ENCODE measurements around the gene CEP120. TPM values are rescaled to one million over a fixed set of nuclear protein-coding genes. Genes with fewer than 3 reads are reported as not detected.
"Not testable (repeated sequence)": the region's sequence is repeated elsewhere in the genome, so short reads cannot be mapped to it uniquely, and the experiment has no call there.

Gene CEP120
- total RNA-seq (2014; rRNA removed; shearing (Covaris generic)), result 33.6 and 37.0 TPM in 2 replicates
- 23.2 and 31.8 TPM in 2 replicates for polyA plus RNA-seq (2014; cell fraction: nucleus; rRNA removed)

DNA sequence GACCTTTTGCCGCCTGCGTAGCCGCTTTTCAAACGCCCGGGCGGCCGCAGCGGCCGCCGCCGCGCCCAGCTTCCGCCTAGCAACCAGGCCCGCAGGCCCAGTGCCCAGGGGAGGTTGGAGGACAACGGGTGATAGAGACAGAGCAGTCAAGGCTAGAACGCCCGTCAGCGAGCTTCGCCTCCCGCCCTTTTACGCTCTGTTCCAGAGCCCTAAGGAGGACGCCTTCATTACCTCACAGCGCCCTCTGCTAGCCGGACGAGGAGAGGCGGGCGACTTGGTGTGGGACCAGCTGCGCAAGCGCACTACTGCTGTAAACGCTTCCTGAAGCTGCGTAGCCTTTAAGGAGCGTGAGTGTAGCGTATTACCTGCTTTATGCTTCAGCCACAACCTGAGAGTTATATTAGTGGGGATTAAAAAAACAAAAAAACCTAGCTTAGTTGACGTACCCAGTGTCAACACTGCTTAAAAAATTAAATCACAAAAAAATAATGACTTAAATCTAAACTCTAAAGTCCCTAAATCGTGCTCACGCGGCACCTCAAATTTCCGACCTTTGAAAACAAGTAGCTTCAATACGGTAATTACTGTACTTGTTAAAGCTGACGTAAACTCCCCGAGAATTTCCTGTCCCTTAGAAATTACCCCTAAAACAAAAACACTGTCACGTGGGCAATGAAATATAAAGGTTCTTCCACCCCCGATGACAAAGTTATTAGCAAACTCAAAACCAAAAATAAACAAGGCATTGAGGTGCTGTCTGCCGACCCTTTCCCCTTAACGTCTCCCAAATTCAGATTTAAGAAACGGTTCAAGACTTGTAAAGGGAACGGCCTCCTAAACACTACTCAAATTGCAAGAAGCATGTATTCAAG is at the start of gene CEP120:
Gene CEP120 (minus strand): TSS at position 126 of the 872 bp plus-strand sequence. CDS start 405 bp downstream, outside the sequence.
- DNase-seq (ENCODE audit: extremely low read depth, low read depth), result peak; percentile 100

DNA sequence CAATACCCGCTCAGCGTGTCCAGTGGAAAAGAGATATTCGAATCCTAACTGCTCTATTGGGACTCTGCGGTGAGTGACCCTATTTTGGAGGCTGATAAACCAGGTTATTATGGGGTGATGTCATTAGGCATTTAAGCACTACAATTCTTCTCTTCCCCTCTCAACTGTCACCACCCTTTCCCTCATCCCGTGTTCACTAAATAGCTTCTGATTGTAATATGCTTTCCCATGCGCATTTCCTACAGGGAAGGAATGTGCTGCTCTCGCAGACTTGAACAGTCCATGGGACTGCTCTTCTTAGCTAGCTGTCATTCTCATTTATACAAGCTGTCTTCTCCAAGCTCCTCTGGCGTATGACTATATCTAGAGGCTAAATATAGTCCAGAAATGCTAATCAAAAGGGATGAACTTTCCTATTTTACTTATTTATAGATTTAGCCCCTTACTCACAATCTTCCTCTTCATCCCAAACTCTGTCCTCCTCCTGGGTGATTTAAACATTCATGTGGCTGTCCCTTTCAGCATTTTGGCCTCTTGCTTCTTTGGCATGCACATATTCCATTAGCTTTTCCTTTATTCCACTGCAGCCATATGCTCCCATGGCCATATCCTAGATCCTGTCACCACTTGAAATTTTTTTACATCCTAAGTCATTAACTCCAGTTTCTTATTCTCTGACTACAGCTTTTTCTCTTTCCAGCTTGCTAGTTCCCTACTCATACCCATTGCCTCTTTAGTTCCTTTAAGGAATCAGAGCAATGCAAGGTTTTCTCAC is 49.1 kb upstream of the CEP120 start:
- no peak for DNase-seq (ENCODE audit: extremely low read depth, low read depth)

DNA sequence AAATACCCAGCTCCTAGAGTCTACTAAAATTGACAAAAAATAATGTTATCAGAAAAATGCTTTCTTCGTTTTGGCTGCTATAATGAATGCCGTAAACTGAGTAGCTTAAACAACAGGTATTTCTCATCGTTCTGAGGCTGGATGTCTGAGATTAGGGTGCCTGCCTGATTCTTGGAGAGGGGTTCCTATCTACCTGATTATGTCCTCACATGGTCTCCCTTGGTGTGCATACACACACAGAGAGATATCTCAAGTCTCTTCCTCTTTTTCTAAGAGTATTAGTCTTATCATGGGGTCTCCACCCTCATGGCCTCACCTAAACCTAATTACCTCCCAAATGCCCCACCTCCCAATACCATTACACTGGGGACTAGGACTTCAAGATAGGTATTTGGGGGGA is 48.2 kb upstream of the CEP120 start:
- no peak for DNase-seq (ENCODE audit: extremely low read depth, low read depth)

DNA sequence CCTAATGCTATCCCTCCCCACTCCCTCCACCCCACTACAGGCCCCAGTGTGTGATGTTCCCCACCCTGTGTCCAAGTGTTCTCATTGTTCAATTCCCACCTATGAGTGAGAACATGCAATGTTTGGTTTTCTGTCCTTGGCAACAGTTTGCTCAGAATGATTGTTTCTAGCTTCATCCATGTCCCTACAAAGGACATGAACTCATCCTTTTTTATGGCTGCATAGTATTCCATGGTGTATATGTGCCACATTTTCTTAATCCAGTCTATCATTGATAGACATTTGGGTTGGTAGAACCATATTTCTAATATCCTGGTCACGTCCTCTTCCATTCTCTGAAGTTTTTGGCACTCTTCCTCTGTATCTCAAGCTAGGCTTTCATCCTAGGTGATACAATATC is 43.6 kb upstream of the CEP120 start:
- DNase-seq (ENCODE audit: extremely low read depth, low read depth), result not testable (repeated sequence)

DNA sequence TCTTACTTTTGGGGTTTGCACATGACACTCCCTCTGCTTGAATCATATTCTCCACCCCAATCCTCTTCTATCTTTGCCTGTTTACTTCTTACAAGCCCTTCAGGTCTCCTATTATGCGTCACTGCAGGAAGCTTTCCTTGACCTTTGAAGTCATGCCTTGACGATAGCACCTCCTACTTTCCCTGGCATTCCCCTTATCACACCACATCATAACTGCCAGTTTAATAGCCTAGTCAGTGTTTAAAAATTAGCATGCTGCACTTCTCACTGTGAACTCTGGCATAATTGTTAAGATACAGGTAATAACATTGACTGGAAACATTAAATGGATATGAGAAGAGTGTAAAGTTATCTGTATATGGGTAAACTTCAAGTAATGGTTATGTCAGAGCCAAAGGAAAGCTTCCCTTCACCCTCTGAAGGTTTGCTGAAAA is 37.1 kb upstream of the CEP120 start:
- peak; percentile 44 for DNase-seq (ENCODE audit: extremely low read depth, low read depth)

DNA sequence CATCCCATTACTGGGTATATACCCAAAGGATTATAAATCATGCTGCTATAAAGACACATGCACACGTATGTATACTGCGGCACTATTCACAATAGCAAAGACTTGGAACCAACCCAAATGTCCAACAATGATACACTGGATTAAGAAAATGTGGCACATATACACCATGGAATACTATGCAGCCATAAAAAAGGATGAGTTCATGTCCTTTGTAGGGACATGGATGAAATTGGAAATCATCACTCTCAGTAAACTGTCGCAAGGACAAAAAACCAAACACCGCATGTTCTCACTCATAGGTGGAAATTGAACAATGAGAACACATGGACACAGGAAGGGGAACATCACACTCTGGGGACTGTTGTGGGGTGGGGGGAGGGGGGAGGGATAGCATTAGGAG is 35.8 kb upstream of the CEP120 start:
- DNase-seq (ENCODE audit: extremely low read depth, low read depth), result not testable (repeated sequence)

DNA sequence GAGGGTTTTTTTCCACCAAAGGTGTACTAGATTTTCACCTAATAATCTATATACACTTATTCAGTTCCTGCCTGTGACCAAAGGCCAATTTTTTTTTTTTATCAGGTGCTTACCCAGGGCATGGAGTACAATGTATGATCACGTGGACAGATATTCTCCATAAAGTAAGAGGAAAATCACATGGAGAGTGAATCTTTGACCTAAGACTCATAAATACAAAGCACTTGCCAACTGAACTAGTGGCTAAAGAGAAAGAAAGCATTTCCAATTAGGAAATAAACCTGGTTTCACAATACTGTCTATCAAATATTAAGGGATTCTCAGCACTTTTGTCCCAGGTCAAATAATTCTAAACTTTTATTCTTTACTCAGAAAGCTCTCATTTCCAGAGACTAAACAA is 33.0 kb upstream of the CEP120 start:
- no peak for DNase-seq (ENCODE audit: extremely low read depth, low read depth)

DNA sequence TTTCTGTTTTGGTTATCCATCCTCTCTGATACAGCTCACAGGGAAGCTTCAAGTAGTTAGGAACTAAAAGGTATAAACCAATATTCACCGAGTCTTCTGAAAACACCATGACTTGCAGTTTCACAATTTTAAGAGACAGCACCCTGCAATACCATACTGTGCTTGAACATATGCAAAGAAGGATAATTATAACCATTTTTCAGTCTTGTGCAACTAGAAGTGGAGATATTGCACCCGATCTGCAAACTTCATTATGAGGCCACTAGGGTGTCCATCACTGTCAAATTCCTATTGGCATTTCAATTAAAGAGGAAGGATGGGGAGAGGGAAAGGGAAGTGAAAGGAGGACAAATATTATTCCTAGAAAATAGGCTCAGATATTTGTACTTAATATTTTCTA is 32.4 kb upstream of the CEP120 start:
- DNase-seq (ENCODE audit: extremely low read depth, low read depth), result no peak

DNA sequence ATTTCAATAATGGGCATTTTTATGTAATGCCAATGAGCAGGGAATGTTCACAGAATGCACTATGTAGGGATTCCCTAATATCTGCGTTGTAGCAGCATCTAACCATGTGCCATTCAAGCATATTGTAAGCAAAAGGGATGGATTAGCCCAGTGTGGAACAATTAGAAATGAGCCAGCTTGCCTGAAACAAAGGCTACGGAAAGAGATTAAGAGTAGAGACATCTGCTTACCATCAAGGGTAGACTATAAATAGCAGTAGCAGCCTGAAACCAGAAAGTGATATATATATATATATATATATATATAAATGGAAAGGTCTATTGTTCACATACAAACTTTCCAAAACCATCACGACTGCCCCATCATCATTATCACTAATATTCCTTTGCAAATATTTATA is 31.9 kb upstream of the CEP120 start:
- DNase-seq (ENCODE audit: extremely low read depth, low read depth), result no peak

DNA sequence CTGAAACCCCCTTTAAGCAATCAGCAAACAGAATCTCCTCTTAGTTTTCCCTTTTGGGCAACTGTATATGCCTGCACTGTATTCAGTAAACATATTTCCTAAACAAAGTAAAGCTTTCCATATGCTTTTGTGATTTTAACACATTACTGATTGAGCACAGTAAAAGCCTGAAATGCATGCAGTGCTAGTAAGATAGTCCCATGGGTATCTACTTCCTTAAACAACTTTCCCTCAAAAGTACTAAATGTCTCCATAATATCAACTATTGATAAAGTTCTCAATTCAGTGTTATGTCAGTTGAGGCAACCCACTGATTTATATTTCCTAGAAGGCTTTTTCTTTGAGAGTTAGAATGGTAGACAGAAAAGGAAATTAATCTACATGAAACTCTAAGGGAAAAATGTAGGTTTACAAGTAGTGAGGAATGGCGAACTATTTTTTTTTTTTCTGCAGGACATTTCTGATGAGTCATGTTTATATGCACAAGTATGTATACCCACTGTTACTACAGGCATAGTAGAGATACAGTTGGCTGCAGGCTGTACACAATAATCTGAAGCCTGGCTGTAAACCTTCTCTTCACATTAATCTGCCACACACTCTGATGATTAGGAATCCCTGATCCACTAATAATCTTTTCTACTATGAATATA is 31.2 kb upstream of the CEP120 start:
- DNase-seq (ENCODE audit: extremely low read depth, low read depth), result no peak

DNA sequence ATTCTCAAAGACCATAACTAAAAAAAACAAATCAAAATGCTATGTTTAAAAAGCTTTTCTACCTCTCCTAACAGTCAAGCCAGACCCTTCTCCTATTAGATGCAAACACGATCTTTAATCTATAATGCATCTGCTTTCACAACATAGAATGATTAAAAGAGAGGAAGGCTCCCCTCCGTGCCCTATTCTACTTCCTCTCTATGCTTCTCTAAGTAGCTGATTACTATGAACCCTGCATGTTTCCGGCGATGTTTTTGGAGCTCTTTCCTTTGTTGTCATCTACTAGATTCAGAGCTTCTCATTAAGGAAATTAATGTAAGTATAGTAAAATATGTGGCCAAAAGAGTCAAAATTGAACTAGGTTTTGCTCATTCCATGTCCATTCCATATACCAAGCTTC is 29.2 kb upstream of the CEP120 start:
- DNase-seq (ENCODE audit: extremely low read depth, low read depth), result no peak

DNA sequence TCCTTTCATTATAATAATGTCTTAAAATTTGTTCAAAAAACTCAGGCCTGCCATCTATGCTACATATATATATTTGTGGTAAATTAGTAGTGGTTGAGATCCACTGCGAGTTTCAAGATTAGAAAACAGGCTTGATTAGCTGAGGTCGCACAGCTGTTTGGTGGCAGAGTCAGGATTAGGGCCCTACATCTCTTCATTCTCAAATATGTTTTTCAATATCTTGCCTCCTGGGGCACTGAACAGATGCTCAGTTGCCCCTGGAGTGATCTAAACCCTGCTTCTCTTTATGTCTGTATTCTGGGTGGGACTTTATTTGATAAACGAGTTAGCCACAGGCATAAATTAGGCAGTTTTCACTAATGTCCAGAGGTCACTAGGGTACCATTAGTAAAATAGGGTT is 27.8 kb upstream of the CEP120 start:
- no peak for DNase-seq (ENCODE audit: extremely low read depth, low read depth)

DNA sequence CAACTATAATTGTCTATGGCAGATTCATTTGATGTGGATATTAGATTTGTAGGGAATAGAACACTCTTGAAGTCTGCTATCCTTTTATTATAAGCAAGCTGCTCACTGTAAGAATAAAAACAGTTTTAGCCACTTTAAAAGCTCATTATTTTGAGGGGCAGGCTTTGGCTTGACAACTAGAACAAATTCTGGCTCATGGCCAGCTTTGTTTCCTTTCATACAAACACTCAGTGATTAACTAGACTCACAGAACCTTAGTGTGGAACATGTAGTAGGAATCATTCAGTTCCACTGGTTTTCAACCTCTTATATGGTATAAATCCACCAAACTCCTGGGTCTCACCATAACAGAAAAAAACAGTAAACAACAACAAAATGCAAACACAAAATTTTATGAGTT is 27.4 kb upstream of the CEP120 start:
- DNase-seq (ENCODE audit: extremely low read depth, low read depth), result no peak

DNA sequence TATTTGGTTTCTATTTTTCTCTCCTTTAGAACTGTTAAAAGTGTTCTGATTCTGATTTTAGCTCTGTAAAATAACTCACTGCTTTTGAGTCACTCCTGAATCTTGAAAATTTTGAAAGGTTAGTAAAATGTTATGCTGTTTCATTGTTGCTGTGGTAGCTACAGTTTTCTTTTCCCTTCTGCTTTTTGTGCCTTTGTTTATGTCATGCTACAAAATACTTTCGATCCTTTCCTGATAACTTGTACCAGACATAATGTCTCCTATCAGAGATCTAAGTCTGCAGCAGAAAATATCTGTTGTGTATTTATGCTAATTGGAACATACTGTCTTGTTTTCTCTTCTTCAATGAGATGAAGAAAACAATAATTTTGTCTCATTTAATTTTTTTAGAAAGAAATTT is 26.9 kb upstream of the CEP120 start:
- no peak for DNase-seq (ENCODE audit: extremely low read depth, low read depth)

DNA sequence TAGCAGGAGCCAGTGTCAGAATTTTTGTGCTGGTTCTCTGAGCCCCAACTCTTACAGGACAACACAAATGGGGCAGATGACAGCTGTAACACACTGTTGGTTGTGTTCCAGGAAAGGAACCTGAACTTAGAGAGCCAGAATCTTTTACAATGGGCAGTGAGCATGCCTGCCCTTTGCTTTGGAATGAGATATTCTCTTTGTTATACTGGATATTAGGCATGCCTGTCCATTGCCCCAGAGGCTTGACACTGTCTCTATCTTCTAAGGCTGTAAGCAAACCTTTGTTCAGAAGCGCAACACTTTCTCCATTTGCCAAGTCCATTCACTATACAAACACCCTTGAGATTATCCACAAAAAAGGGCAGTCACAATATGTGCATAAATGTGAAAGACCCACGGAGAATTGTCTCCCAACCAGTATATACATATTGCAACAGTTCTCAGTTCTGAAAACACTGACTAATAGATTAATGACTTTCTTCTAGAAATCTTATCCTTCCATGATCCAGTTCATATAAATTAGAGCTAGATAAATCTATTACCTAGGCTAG is 26.3 kb upstream of the CEP120 start:
- DNase-seq (ENCODE audit: extremely low read depth, low read depth), result no peak

DNA sequence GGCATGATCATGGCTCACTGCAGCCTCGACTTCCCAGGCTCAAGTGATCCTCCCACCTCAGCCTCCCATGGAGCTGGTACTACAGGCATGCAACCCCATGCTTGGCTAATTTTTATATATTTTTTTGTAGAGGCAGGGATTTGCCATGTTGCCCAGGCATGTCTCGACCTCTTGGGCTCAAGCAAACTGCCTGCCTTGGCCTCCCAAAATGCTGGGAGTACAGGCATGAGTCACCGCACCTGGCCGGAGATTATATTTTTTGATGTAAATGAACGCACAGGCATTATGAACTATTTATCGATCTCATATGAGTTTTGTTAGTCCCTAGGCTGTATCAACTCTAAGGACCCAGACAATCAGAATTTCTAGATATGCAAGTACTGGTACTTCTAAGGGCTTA is 25.5 kb upstream of the CEP120 start:
- DNase-seq (ENCODE audit: extremely low read depth, low read depth), result no peak

DNA sequence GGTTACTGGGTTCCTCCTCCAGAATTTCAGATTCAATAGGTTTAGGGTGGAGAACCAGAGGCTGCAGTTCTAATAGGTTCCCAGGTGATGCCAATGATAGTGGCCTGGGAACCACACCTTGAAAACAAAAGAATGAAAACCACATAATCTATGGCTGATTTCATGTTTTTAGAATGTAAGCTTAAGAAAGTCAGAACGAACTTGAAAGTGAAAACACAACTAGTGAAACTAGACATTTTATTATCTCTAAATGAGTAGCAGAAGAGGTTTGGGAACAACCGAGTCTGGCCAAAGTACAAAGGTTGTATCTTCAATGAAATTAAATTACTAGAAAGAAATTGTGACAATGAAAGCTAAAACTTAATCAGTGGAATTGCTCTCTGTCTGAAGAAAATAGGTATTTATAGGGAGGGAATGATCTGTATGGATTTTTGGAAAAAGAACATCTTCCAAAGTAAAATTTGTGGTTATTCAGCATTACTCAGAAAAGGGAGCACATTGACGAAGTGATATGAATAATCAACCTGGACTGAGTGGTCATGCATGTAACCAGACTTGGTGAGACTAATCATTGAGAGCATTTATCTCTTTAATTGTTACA is 24.9 kb upstream of the CEP120 start:
- no peak for DNase-seq (ENCODE audit: extremely low read depth, low read depth)

DNA sequence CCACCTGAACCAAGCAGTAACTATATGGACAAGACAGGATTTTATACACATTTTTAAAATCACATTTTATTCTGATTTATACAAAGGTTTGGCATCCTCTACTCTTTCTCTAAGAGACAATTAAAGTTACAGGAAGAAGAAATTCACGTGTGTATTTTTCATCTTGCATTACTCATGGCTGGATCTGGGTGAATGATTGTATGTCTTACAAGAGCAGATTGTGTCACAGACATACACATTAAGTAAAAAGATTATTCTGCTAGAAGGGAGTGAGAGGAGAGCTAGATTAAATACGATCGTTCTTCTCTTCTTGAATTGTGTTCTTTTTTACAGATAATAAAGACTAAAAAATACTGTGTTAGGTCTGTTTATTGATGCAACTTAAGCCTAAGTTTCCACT is 20.8 kb upstream of the CEP120 start:
- no peak for DNase-seq (ENCODE audit: extremely low read depth, low read depth)

DNA sequence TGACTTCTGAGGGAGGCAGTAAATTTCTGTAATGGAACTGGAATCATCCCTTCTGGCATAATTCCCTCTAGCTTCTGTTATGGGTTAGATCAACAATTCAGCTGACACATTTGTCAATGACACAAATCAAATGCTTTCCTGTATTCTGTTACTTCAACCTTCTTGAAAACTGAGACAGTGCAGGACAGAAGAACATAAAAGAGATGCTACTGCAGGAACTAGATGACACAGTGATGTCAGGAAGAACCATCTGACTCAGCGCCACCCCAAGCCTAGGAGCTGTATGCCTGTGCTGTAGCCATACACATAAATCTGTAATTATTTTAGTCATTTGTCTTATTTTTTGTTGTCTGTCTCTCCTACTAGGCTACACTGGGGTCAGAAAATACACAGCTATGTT is 18.2 kb upstream of the CEP120 start:
- no peak for DNase-seq (ENCODE audit: extremely low read depth, low read depth)

DNA sequence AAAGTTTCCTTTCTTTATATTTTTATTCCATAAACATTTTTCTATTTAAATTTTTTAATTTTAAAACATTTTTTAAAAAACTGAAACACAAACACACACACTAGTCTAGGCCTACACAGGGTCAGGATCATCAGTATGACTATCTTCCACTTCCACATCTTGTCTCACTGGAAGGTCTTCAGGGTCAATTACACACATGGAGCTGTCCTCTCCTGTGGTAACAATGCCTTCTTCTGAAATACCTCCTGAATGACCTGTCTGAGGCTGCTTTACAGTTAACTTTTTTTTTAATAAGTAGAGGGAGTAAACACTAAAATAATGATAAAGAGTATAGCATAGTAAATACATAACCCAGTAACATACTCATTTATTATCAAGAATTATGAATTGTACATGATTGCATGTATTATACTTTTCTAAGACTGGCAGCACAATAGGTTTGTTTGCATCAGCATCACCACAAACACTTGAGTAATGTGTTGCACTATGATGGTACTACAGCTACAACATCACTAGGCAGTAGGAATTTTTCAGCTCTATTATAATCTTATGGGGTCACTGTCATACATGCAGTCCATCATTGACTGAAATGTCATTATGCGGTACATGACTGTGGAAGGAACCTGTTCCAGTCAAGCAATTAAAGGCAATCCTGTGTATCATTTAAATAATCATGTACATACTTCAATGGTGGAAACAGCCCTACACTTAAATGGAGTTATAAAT is 17.4 kb upstream of the CEP120 start:
- no peak for DNase-seq (ENCODE audit: extremely low read depth, low read depth)
